SK-N-SH (cell line): ENCODE measurements around the gene LPP. TPM values are rescaled to one million over a fixed set of nuclear protein-coding genes. Genes with fewer than 3 reads are reported as not detected.

Experiments
- CTCF ChIA-PET: fragments of 300-600, 350-600 bp; formaldehyde crosslinking; extraction: SDS; loops from one replicate; lab custom pipeline; 2021; lab: Yijun Ruan, JAX
- POLR2A ChIA-PET: fragments of 350-600 bp; sonication (Branson Sonifier 250); formaldehyde crosslinking; extraction: SDS; loops from one replicate; lab custom pipeline; 2020; ENCODE audit warnings: antibody characterized with exemption, inconsistent platforms; lab: Yijun Ruan, JAX
- DNase-seq: peaks from one replicate; pipeline ENCODE4 v3.0.0; 2012
- H2AFZ ChIP-seq: fragments of 200-600 bp; sonication (generic); 2 replicates; pipeline ENCODE4 v1.8.1; 2016; ENCODE audit warnings: antibody characterized with exemption, mild to moderate bottlenecking, low read depth
- H3F3A ChIP-seq: fragments of 200-600 bp; sonication (generic); replicated peaks from 2 replicates; pipeline ENCODE3; 2016; ENCODE audit warnings: antibody characterized with exemption, mild to moderate bottlenecking; ENCODE audit not compliant: insufficient read depth
- H3K27ac ChIP-seq, 2 experiments: fragments of 200-500 bp in 1 of 2; fragments of 200-600 bp in 1 of 2; sonication (Bioruptor generic) in 1 of 2; sonication (generic), shearing (Covaris generic) in 1 of 2; 2 replicates each; pipeline versions ENCODE4 v1.5.1 to v1.6.1; 2014 to 2016; ENCODE audit warnings: low read depth in 2 of 2, inconsistent platforms in 1 of 2, low read length in 1 of 2, mild to moderate bottlenecking in 1 of 2, mixed read lengths in 1 of 2
- H3K27me3 ChIP-seq: fragments of 200-600 bp; sonication (generic), shearing (Covaris generic); 2 replicates; pipeline ENCODE4 v1.6.1; 2016; ENCODE audit warnings: mixed run types; ENCODE audit not compliant: insufficient read depth
- H3K36me3 ChIP-seq, 2 experiments: fragments of 200-500 bp in 1 of 2; fragments of 200-600 bp in 1 of 2; sonication (Bioruptor generic) in 1 of 2; sonication (generic) in 1 of 2; replicated peaks in 1 of 2; 2 replicates each; pipeline versions ENCODE3 to v1.5.1; 2014 to 2016; ENCODE audit warnings: low read length in 1 of 2, mild to moderate bottlenecking in 1 of 2; ENCODE audit not compliant: insufficient read depth in 2 of 2, control insufficient read depth in 1 of 2
- H3K4me1 ChIP-seq, 2 experiments: fragments of 200-500 bp in 1 of 2; fragments of 200-600 bp in 1 of 2; sonication (Bioruptor generic) in 1 of 2; sonication (generic), shearing (Covaris generic) in 1 of 2; 2 replicates each; pipeline versions ENCODE4 v1.5.1 to v1.6.1; 2014 to 2016; ENCODE audit warnings: low read depth in 1 of 2, low read length in 1 of 2, mixed run types in 1 of 2; ENCODE audit not compliant: insufficient read depth in 2 of 2, control insufficient read depth in 1 of 2
- H3K4me2 ChIP-seq: fragments of 200-600 bp; sonication (generic), shearing (Covaris generic); 2 replicates; pipeline ENCODE4 v1.6.1; 2017; ENCODE audit warnings: mixed run types
- H3K4me3 ChIP-seq, 2 experiments: fragments of 200-500 bp in 1 of 2; fragments of 200-600 bp in 1 of 2; sonication (Bioruptor generic) in 1 of 2; sonication (generic), shearing (Covaris generic) in 1 of 2; 2 replicates each; pipeline versions ENCODE4 v1.5.1 to v1.8.1; 2014 to 2016; ENCODE audit warnings: low read depth in 2 of 2, inconsistent platforms in 1 of 2, low read length in 1 of 2, mild to moderate bottlenecking in 1 of 2, mixed read lengths in 1 of 2, moderate library complexity in 1 of 2
- H3K79me2 ChIP-seq: fragments of 200-600 bp; sonication (generic); 2 replicates; pipeline ENCODE4 v1.8.1; 2017; ENCODE audit warnings: mild to moderate bottlenecking; ENCODE audit not compliant: insufficient read depth
- H3K9ac ChIP-seq: fragments of 200-600 bp; sonication (generic); 2 replicates; pipeline ENCODE4 v1.6.1; 2017; ENCODE audit warnings: mixed run types
- H3K9me2 ChIP-seq: fragments of 200-600 bp; sonication (generic); 2 replicates; pipeline ENCODE4 v1.6.1; 2017; ENCODE audit warnings: mixed run types
- H3K9me3 ChIP-seq: fragments of 200-600 bp; sonication (generic); 2 replicates; pipeline ENCODE4 v1.6.1; 2017; ENCODE audit warnings: mixed run types, mild to moderate bottlenecking, moderate library complexity
- H4K20me1 ChIP-seq: fragments of 200-600 bp; sonication (generic); 2 replicates; pipeline ENCODE4 v1.6.1; 2017; ENCODE audit warnings: mild to moderate bottlenecking, mixed run types; ENCODE audit not compliant: insufficient read depth
- CHD2 ChIP-seq: fragments of 150-350 bp; IDR thresholded peaks from 2 replicates; pipeline ENCODE4 v1.6.1; 2018; ENCODE audit warnings: low read length; ENCODE audit not compliant: partially characterized antibody
- ELF1 ChIP-seq: IDR thresholded peaks from 2 replicates; pipeline ENCODE4 v1.4.0; 2012
- EP300 ChIP-seq, 2 experiments: IDR thresholded peaks; 2 replicates each; pipeline versions ENCODE4 v1.4.0 to v1.6.1; 2012; ENCODE audit warnings: borderline replicate concordance in 1 of 2, low read depth in 1 of 2, low read length in 1 of 2
- FOSL2 ChIP-seq: IDR thresholded peaks from 2 replicates; pipeline ENCODE4 v1.4.0; 2012; ENCODE audit warnings: low read depth, mild to moderate bottlenecking, moderate library complexity, borderline replicate concordance
- FOXM1 ChIP-seq: IDR thresholded peaks from 2 replicates; pipeline ENCODE4 v1.4.0; 2012; ENCODE audit warnings: low read depth, mild to moderate bottlenecking
- GABPA ChIP-seq: IDR thresholded peaks from 2 replicates; pipeline ENCODE4 v1.4.0; 2012; ENCODE audit warnings: low read depth, mild to moderate bottlenecking
- GATA2 ChIP-seq: sonication (generic); formaldehyde crosslinking; IDR thresholded peaks from 2 replicates; pipeline ENCODE4 v1.5.0; 2020; ENCODE audit warnings: mild to moderate bottlenecking, missing genetic modification reagents
- JUND ChIP-seq: IDR thresholded peaks from 2 replicates; pipeline ENCODE4 v1.4.0; 2012
- MAX ChIP-seq: IDR thresholded peaks from 2 replicates; pipeline ENCODE4 v1.4.0; 2012; ENCODE audit warnings: low read depth
- MXI1 ChIP-seq: IDR thresholded peaks from 2 replicates; pipeline ENCODE4 v1.6.1; 2012; ENCODE audit warnings: mild to moderate bottlenecking, low read depth, low read length, improper control_type of control experiment
- NFIC ChIP-seq: IDR thresholded peaks from 2 replicates; pipeline ENCODE4 v1.4.0; 2012; ENCODE audit warnings: borderline replicate concordance
- PBX3 ChIP-seq: IDR thresholded peaks from 2 replicates; pipeline ENCODE4; 2012
- POLR2AphosphoS5 ChIP-seq: IDR thresholded peaks from 2 replicates; pipeline ENCODE4 v1.6.1; 2012; ENCODE audit warnings: low read depth, low read length
- RAD21 ChIP-seq: IDR thresholded peaks from 2 replicates; pipeline ENCODE4 v1.6.1; 2012; ENCODE audit warnings: mild to moderate bottlenecking, low read length
- RCOR1 ChIP-seq: fragments of 150-350 bp; IDR thresholded peaks from 2 replicates; pipeline ENCODE4 v1.6.1; 2017; ENCODE audit warnings: antibody characterized with exemption, low read length
- REST ChIP-seq: IDR thresholded peaks from 2 replicates; pipeline ENCODE4 v1.6.1; 2012; ENCODE audit warnings: mild to moderate bottlenecking, low read depth, low read length, moderate library complexity
- RXRA ChIP-seq: IDR thresholded peaks from 2 replicates; pipeline ENCODE4 v1.4.0; 2012; ENCODE audit warnings: low read depth, mild to moderate bottlenecking, borderline replicate concordance
- TCF12 ChIP-seq: IDR thresholded peaks from 2 replicates; pipeline ENCODE4 v1.4.0; 2012
- TEAD4 ChIP-seq: IDR thresholded peaks from 2 replicates; pipeline ENCODE4 v1.4.0; 2012; ENCODE audit warnings: mild to moderate bottlenecking, borderline replicate concordance; ENCODE audit not compliant: insufficient read depth
- USF2 ChIP-seq: fragments of 150-350 bp; IDR thresholded peaks from 2 replicates; pipeline ENCODE4 v1.6.1; 2017; ENCODE audit warnings: antibody characterized with exemption, low read length, low read depth, borderline replicate concordance
- YY1 ChIP-seq: IDR thresholded peaks from 2 replicates; pipeline ENCODE4 v1.4.0; 2012; ENCODE audit warnings: low read depth, mild to moderate bottlenecking
- ZBTB33 ChIP-seq: IDR thresholded peaks from 2 replicates; pipeline ENCODE4 v1.4.0; 2012; ENCODE audit warnings: low read depth, borderline replicate concordance
- WGBS: methylation state at CpG from one replicate; pipeline ENCODE4 v1.1.6; 2017; ENCODE audit warnings: low lambda C conversion rate; 5-methylcytosine and 5-hydroxymethylcytosine counted together
- polyA plus RNA-seq, 3 experiments: library from polyadenylated mRNA; depleted of rRNA; stranded (reverse); fragments of >200 nt; gene quantifications; 2 replicates each; pipeline ENCODE4 v1.2.3, GENCODE V29; 2012

Gene LPP
- polyA plus RNA-seq, 1 of the 3 experiments (the other 2 are of a cell fraction): 6.6 TPM

DNA sequence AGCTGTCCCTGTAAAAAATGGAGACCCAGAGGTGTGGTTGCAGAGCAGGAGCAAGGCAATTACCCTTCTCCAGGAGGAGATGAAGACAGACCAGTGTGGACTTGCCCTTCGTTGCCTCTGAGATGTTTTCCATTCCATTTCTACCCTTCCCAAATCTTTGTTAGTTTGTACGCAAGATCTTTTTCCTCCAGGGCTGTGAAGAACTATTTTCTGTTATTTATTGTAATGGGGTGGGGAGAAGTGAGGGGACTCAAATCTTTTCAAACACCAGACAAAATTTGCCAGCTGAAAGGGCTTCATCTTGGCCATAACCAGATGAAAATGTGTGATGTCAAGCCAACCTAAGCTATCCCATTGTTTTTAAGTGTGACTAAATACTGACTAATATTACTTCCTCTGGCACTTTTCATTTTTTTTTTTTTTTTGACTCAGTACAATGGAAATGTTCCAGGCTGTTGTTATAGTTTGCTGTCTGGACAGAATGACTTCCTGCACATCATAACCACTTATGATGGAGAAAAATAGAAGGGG lies 746.5 kb downstream of the LPP start:
- no peaks in the 10 kb centered on the region for H3K27me3 ChIP-seq
- TF ChIP-seq REST (no peak), PBX3 (peak; percentile 62), ELF1 (no peak), USF2 (no peak), MAX (peak; percentile 58; the same call in 1 of the 2 replicates), GABPA (no peak), GATA2 (no peak), RCOR1 (no peak), JUND (peak; percentile 88), ZBTB33 (peak; percentile 50; the same call in 1 of the 2 replicates), CHD2 (no peak), MXI1 (no peak), TCF12 (peak; percentile 88), EP300 (IDR thresholded peaks at IDR 0.05; ENCODE audit: borderline replicate concordance in 1 of 2, low read depth in 1 of 2, low read length in 1 of 2) (peak in 1 of 2 experiments; percentile 80; a peak in 2 of 4 replicates), POLR2AphosphoS5 (peak; percentile 26; the same call in 1 of the 2 replicates), YY1 (no peak; the same call in 1 of the 2 replicates), FOXM1 (peak; percentile 22; the same call in 1 of the 2 replicates), RAD21 (no peak), TEAD4 (no peak; the same call in 1 of the 2 replicates), NFIC (peak; percentile 89), RXRA (peak; percentile 51; the same call in 1 of the 2 replicates), FOSL2 (peak; percentile 89)
- H3K27ac ChIP-seq: peak overlapping the region; percentile 53 to 100; a peak in 3 of 4 replicates
- H3K4me3 ChIP-seq: peak overlapping the region in 1 of 2 experiments; percentile 50; a peak in 1 of 4 replicates
- ChIA-PET POLR2A (no interaction called here), CTCF (no interaction called here)
- peak overlapping the region; percentile 76; the same call in 1 of the 2 replicates for H3K9ac ChIP-seq
- H3K79me2 ChIP-seq: no peaks in the 10 kb centered on the region
- no peaks in the 10 kb centered on the region for H3K9me3 ChIP-seq
- peak overlapping the region; percentile 84 for H3K4me2 ChIP-seq
- 61% methylated on average over 2 of the region's 2 CpGs for WGBS
- H2AFZ ChIP-seq: peak overlapping the region; percentile 27; the same call in 1 of the 2 replicates
- no peaks in the 10 kb centered on the region for H4K20me1 ChIP-seq
- H3F3A ChIP-seq: peaks cover 46% of the 10 kb centered on the region
- H3K9me2 ChIP-seq: no peaks in the 10 kb centered on the region
- no peak for DNase-seq
- H3K4me1 ChIP-seq: peaks cover 0 to 23% of the 10 kb centered on the region in 2 experiments; a peak in 2 of 4 replicates
- H3K36me3 ChIP-seq: peaks cover 0 to 5% of the 10 kb centered on the region in 2 experiments
